Left ventricle myocardium superior (tissue), 1 donor: Measurements from ENCODE around the gene NRCAM. TPM values are rescaled to one million over a fixed set of nuclear protein-coding genes. Genes with fewer than 3 reads are reported as not detected.

Experiments
- ATAC-seq: fragments of 200-7000 bp; cut with Tn5 transposase; one replicate; pipeline ENCODE4 v1.9.1; 2020; ENCODE audit warnings: mild to moderate bottlenecking, moderate library complexity
- DNase-seq: peaks from one replicate; pipeline ENCODE4 v3.0.0-alpha.2; 2020
- intact Hi-C: fragments of 100-400 bp; cut with micrococcal nuclease; formaldehyde crosslinking; loops from one replicate; pipeline ENCODE4 v1.11.0; 2022
- total RNA-seq: library from RNA; stranded (reverse); fragmentation: NEBNext Ultra II Directional; extraction: Animal tissue kit (Norgen Biotek cat#: 25700); gene quantifications from one replicate; pipeline ENCODE4 v1.2.1, GENCODE V29; 2021
- donor health status: DM: no; HTN: yes; CAD: no; lungs with severe emphysema.

NRCAM gene
- total RNA-seq, 1 donor from 2014 or later, result 0.62 TPM

GRCh38 chr7:108244110-108244509, 212.1 kb downstream of the NRCAM start:
- ATAC-seq, result no peak
- DNase-seq, result no peak
- intact Hi-C loops, result no loop called here

DNA sequence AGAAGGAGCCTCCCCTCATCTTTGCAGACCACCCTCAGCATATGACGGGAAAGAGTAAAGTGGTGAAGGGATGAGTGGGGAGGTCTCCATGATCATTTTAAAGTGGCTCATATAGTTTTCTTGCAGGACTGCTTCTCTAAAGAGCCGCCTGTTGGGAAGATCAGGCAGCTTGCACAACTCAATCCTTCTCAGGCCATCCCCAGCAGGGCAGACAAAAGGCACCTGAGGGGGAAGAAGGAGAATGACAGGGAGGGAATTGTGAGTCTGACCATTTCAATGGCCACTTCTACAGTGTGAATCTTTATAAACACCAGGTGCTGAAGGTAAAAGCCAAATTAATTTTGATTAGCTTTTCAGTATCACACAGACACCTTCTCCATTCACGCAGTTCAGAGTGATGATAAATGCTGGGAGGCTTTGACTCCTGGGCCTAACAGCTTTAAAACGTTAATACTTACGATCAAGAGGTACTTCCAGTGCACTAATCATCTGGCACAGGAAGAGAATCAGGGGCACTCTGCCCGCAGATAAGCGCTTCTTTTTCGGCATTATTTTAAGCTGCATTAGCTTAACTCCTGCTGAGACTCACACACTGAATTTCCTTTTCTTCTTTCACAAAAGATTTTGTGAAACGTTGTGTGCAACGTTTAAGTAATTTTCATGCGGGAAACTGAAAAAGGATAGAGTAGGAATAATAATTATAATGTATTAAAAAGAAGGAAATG, 216.6 kb downstream of the NRCAM start:
- ATAC-seq (no peak), DNase-seq (no peak)
- intact Hi-C loops, result no loop called here

- DNase-seq (no peak), ATAC-seq (peak; percentile 34)
- intact Hi-C loops, result no loop called here
Observed at GRCh38 chr7:108236681-108237415, 219.4 kb downstream of the NRCAM start.

DNA sequence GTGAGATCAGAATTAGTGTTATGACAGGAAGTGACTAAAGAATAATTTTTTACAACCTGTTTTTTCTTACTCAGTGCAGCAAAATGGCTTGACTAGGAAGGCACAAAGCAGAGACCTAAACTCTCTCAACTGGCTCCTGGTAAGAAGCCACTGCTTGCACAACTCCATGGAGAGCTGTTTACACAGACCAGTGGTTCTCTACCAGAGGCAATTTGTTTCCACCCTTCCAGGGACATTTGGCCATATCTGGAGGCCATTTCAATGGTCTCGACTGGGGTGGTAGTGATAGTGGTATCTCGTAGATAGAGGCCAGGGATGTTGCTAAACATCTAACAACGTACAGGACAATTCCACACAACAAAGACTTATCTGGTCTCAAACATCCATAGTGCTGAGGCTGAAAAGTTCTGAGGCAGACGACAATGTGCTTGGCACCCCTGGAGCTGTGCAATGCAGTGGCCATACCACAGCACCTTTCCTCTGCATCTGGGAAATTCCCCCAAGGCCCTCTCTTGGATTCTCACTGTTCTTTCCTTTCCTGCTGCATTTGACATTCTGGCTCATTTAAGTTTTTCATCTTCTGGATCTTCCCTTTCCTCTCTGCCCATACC, 220.7 kb downstream of the NRCAM start:
- DNase-seq, result no peak
- ATAC-seq, result no peak
- intact Hi-C loops, result no loop called here

DNA sequence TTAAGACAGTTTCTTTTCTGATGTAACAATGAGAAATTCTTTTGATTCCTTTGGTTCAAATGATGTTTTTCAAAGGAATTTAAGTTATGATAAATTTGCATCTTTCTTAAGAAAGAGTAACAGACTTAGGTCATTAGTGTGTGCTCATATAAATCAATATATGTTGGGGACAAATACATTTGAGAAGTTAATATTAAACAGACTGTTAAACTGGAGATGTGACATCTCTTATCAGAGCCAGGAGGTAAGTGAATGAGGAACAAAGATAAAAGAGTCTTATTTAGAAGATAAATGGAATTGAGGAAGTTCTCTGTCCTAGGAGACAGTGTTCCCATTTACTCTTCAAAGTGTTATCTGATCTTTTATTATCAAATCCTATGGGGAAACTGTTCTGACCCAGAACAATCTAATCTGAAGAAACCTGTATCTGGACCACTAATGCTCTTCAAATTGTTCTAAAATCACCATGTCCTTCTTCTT, 221.2 kb downstream of the NRCAM start:
- intact Hi-C loops, result no loop called here
- ATAC-seq, result no peak

GRCh38 chr7:108234281-108234680, 222.0 kb downstream of the NRCAM start:
- intact Hi-C loops, result no loop called here
- no peak for ATAC-seq
- DNase-seq, result no peak

More for the DNA sequence above, 221.2 kb downstream of the NRCAM start:
- DNase-seq, result no peak

DNA sequence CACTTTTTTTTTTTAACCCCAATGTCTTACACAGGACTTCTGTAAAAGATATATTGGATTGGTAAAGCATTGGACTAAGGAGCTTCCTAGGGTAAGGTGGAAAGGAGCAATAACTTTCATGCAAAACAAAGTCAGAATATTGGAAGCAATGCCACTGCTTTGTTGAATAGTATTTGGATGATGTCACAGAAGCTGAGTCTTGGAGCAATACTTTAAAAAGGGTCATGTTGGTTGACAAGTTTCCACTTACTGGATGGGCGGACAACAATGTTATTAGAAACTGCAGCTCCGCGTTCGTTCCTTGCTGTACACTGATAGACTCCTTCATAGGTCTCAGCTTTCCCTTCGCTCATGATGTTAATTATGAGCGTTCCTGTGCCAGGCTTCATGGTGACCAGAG, 224.2 kb downstream of the NRCAM start:
- intact Hi-C loops, result no loop called here
- DNase-seq (no peak), ATAC-seq (no peak)

DNA sequence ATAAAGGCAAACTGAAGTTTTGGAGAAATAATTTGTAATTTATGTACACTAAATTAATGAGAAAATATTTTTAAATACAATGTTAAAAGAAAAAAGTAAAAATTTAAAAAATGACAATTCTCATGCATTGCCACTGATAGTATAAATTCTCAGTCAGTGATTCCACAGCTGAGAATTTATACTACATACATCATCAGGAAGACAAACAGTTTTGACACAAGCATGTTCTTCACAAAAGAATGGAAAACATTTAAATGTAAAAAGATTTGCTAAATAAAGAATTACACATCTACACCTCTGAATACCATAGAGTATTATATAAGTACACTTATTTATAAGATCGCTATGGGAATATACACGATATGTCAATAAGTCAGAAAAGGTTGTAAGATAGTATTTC, 225.0 kb downstream of the NRCAM start:
- DNase-seq, result no peak
- no peak for ATAC-seq
- intact Hi-C loops, result no loop called here

- intact Hi-C loops, result no loop called here
- DNase-seq (no peak), ATAC-seq (no peak)
Observed at GRCh38 chr7:108227366-108227765, 228.9 kb downstream of the NRCAM start.

DNA sequence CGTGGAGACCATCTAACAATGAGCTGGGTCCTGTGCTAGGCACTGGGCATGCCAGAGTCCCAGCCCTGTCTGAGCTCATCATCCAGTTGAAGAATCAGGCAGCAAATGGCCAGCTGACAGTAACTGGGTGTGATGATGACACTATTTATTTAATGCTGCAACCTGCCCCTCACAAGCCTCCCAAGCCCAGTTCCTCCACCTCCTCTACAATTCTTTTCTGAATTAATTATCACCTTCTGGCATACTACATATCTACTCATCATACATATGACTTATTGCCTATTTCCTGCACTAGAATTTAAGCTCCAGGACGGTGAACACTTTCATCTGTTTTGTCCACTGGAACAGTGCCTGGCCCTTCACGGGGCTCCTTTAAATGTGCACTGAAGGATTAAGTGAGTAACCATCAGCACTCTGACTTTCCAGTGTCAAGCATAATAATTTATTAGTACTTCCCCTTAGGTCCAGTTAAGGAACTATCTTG, 229.4 kb downstream of the NRCAM start:
- DNase-seq (no peak), ATAC-seq (no peak)
- intact Hi-C loops, result no loop called here

DNA sequence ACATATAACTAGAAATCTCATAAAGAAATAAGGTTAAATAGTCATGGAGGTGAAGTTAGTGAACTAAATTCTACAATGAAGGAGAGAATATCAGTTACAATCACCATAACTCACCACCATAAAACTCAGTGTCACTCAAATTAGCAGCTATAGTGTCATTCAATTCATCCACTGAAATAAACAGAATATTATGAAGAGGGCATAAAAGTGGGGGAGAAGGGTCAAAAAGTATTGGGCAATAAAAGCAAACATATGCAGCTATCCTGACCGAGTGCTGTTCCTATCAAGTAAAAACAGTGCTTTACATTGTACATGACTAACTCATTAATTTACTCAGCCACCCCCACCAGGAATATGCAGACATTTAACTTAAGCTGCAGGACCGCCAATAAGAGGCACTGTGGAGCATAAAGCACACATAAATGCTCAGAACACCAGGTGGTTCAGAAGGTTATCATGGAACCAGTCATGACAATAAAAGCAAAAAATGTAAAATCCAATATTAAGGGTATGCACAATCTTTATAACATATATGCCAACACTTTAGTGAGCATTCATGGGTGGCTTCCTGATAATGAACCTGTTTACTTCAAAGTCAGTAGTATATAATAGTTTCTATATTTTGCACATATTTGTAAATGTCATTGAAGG, 230.6 kb downstream of the NRCAM start:
- intact Hi-C loops, result no loop called here
- ATAC-seq (no peak), DNase-seq (no peak)

- intact Hi-C loops, result no loop called here
- ATAC-seq, result no peak
- no peak for DNase-seq
Observed at GRCh38 chr7:108224387-108224786, 231.8 kb downstream of the NRCAM start.

DNA sequence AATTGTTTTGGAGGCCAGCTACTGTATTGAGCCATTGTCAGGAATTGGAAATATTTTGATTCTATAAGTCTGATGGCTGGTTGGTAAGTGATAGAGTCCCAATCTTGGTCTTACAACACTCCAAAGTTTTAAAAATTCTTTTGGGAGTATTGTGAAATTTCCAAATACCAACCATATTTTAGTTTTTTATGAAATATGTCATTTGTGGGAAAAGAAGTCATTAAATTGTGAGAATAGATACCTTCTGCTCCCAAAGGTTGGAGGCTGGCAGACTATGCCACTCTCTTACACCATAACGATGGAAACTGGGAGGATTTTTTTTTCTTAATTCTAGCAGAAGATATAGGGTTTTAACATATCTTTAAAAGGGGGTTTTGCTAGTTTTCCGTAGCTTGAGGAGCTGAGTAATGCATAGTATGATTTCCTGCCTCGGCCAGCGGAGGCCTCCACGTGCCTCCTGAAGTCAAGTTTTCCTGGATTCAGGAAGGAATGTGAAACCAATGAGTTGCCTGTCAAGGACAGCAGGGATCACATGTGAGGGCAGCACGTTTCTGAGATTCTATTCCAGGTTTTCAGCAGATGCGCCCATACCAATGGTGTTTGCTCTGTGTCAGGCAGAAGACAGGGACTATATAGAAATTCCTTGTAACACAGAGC, 233.9 kb downstream of the NRCAM start:
- ATAC-seq, result no peak
- intact Hi-C loops, result no loop called here
- no peak for DNase-seq

DNA sequence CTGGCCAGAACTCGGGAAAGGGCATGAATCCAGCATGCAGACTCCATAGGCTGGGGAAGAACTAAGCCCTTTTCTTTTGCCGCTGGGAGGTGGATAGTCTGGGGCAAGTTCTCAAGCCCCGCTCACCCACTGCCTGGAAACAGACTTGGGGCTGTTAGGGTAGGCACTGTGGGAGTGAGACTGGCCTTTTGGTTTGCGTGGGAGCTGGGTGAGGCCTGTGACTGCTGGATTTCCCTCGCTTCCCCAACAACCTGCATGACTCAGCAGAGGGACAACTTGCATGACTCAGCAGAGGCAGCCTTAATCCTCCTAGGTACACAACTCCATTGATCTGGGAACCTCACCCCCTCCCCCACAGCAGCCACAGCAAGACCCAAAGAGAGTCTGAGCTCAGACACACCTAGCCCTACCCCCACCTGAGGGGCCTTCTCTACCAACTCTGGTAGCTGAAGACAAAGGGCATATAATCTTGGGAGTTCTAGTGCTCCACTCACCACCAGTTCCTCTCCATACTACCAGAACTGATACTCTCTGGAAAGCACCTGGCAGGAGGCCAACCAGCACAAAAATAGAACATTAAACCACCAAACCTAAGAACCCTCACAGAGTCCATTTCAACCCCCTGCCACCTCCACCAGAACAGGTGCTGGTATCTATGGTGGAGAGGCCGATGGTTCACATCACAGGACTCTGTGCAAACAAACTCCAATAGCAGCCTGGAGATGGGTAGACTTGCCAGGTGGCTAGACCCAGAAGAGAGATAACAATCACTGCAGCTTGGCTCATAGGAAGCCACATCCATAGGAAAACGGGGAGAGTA, 244.6 kb downstream of the NRCAM start:
- DNase-seq (no peak), ATAC-seq (no peak)
- intact Hi-C loops, result no loop called here

- DNase-seq, result no peak
- ATAC-seq, result no peak
- intact Hi-C loops, result no loop called here
Observed at GRCh38 chr7:108210796-108211195, 245.4 kb downstream of the NRCAM start.

- no peak for DNase-seq
- no peak for ATAC-seq
- intact Hi-C loops, result no loop called here
Observed at GRCh38 chr7:108205311-108205710, 250.9 kb downstream of the NRCAM start.

DNA sequence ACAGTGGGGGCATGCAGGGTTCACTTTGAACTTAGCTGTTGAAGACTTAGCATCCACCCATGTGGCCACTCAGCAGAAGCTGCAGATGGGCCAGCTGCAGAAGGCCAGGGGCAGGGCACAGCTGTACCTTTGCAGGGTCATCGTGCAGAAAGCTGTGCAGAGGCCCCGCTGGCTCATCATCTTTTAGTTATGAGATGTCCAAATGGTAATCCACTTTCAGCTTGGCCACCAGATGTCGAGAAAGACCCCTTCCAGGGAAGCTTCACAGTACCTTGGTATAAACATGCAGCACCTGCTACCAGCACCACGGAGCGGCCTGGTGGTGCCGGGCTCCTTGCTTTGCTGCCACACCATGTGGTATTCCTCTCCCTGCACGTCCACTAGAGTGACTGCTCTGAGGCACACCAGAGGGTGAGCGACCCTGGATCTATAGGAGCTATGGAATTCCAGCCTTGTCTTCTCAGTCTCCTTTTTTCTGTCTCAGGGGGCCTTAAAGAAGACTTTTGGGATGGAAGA, 251.9 kb downstream of the NRCAM start:
- intact Hi-C loops, result no loop called here
- no peak for DNase-seq

GRCh38 chr7:108203537-108203936, 252.7 kb downstream of the NRCAM start:
- ATAC-seq, result no peak
- no peak for DNase-seq
- intact Hi-C loops, result no loop called here

More for the DNA sequence above, 251.9 kb downstream of the NRCAM start:
- ATAC-seq, result no peak
